Measurements from ENCODE around the gene GRK5.

The GRK5 gene

DNA sequence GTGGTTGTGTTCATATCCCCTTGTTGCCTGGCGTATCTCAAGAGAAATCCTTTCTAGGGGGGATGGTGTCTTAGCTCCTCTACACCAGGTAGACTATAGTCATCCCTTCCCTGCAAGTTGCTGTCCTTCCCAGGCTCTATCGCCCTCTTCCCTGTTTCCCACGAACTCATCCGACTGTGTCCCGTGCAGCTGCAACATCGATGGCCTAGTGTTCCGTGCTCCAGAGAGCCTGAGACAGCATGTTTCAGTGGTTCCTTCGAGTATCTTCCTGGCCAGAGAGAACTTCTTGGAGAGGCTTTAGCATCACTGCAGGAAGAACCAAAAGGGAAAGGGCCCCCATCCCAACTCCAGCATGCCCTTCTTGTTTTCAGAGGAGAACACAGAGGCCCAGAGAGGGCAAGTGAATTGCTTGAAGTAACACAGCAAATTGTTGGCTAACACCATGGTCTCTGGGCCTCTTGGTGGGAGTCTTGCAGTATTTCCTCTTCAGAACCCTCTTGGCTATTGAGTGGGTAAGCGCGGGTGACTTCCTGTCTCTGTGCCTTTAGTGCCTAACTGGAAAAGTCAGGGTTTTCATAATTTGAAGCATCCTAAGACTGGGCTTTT lies 172.2 kb downstream of the GRK5 start:
- DNase-seq (ENCODE audit: low spot score): no peak
- TF ChIP-seq, protein P1, sequence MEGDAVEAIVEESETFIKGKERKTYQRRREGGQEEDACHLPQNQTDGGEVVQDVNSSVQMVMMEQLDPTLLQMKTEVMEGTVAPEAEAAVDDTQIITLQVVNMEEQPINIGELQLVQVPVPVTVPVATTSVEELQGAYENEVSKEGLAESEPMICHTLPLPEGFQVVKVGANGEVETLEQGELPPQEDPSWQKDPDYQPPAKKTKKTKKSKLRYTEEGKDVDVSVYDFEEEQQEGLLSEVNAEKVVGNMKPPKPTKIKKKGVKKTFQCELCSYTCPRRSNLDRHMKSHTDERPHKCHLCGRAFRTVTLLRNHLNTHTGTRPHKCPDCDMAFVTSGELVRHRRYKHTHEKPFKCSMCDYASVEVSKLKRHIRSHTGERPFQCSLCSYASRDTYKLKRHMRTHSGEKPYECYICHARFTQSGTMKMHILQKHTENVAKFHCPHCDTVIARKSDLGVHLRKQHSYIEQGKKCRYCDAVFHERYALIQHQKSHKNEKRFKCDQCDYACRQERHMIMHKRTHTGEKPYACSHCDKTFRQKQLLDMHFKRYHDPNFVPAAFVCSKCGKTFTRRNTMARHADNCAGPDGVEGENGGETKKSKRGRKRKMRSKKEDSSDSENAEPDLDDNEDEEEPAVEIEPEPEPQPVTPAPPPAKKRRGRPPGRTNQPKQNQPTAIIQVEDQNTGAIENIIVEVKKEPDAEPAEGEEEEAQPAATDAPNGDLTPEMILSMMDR (IDR thresholded peaks at IDR 0.05; ENCODE audit: extremely low read depth, missing control alignments): no peak

- TF ChIP-seq, protein P1 (IDR thresholded peaks at IDR 0.05; ENCODE audit: extremely low read depth, missing control alignments): no peak
- no peak for DNase-seq (ENCODE audit: low spot score)
Measured at GRCh38 chr10:119383174-119383856, 175.9 kb downstream of the GRK5 start.

- TF ChIP-seq, protein P1 (IDR thresholded peaks at IDR 0.05; ENCODE audit: extremely low read depth, missing control alignments): no peak
- no peak for DNase-seq (ENCODE audit: low spot score)
Measured at GRCh38 chr10:119384127-119384526, 176.8 kb downstream of the GRK5 start.

- no peak for DNase-seq (ENCODE audit: low spot score)
- TF ChIP-seq, protein P1 (IDR thresholded peaks at IDR 0.05; ENCODE audit: extremely low read depth, missing control alignments): no peak
Measured at GRCh38 chr10:119386666-119387065, 179.3 kb downstream of the GRK5 start.

GRCh38 chr10:119388849-119389345 lies 181.5 kb downstream of the GRK5 start:
- TF ChIP-seq, protein P1 (IDR thresholded peaks at IDR 0.05; ENCODE audit: extremely low read depth, missing control alignments): no peak
- no peak for DNase-seq (ENCODE audit: low spot score)

- TF ChIP-seq, protein P1 (IDR thresholded peaks at IDR 0.05; ENCODE audit: extremely low read depth, missing control alignments): no peak
- DNase-seq (ENCODE audit: low spot score): no peak
Measured at GRCh38 chr10:119391440-119392251, 184.3 kb downstream of the GRK5 start.

DNA sequence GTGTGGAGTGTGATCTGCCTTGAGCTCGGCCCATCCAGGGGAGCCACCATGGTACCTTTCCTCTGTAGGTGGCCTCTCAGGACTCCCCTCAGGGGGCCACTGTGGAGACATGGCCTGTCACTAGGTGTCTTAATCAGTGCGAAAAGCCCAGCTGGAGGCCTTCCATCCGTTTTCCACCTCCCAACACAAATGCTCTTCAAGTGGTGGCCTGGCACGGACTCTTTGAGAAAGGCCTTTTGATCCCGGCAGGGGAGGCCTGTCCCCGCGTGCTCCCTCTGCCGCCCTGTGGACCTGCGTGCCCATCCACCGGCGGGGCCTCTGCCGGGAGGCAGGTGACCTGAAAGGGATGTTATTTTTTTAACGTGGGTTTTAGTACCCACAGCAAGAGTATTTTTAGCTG lies 185.6 kb downstream of the GRK5 start:
- TF ChIP-seq, protein P1 (IDR thresholded peaks at IDR 0.05; ENCODE audit: extremely low read depth, missing control alignments): no peak
- no peak for DNase-seq (ENCODE audit: low spot score)

Data from GM20000 (cell line).